HG02642 (cell line): ENCODE results near the gene UHRF1.
"Not testable (repeated sequence)": the region's sequence is repeated elsewhere in the genome, so short reads cannot be mapped to it uniquely, and the experiment has no call there.

Experiments used
- ATAC-seq: cut with Tn5 transposase; IDR thresholded peaks from one replicate; pipeline ENCODE4 v1.9.1; 2021; ENCODE audit warnings: mild to moderate bottlenecking; ENCODE audit not compliant: unreplicated experiment, poor library complexity

UHRF1 gene

DNA sequence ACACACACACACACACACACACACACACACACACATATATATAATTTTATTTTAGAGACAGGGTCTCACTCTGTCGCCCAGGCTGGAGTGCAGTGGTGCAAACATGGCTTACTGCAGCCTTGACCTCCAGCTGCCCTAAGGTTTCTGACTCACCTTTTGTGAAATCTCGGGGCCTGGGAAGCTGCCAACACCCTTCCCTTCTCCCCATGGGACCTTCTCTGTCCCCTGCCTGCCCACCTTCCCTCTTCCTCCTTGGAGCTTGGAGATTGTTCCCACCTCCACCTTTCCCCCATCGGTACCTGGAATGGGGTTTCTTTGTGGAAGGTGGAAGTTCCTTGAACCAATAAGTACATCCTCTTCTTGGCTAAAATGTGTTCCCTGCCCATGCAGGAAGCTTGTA, 12.9 kb upstream of the UHRF1 start:
- ATAC-seq, result no peak

DNA sequence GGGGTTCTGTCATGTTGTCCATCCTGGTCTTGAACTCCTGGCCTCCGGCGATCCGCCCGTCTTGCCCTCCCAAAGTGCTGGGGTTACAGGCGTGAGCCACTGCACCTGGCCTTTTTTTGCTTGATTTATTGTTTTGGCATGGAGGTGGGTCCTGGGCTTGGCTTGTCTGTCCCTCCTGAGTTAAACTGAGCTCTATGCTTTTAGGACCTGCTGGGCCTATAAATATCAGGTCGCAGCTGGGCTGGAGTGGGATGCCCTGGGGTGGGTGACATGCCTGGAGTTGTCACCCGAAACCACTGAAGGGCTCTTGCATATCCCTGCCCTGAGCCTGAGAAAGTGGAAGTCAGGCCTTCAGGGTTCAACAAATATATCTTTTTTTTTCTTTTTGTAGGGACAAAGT, 12.2 kb upstream of the UHRF1 start:
- ATAC-seq, result no peak

DNA sequence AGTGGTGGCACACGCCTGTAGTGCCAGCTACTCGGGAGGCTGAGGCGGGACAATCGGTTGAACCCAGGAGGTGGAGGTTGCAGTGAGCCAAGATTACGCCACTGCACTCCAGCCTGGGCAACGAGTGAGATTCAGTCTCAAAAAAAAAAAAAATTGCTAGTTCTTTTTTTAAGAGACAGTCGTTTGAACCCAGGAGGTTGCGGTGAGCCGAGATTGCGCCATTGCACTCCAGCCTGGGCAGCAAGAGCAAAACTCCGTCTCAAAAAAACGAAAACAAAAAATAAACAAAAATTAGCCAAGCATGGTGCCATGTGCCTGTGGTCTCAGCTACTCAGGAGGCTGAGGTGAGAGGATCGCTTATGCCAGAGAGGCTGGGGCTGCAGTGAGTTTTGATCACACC, 8.4 kb upstream of the UHRF1 start:
- not testable (repeated sequence) for ATAC-seq

DNA sequence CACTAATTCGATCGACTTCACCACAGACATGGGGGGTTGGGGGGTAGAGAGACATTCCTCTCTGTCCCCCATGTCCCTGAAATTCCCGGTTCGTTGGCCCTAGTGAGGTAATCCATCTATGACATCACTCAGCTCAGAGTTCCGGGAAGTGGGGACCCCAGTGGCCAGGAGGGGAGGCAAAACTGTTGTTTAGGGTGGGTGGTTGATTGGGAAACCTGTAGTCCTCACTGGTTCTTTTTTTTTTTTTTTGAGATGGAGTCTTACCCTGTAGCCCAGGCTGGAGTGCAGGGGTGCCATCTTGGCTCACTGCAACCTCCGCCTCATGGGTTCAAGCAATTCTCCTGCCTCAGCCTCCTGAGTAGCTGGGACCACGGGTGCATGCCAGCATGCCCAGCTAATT, 6.5 kb upstream of the UHRF1 start, which contains the start of gene ARRDC5:
Gene ARRDC5 (minus strand): TSS at position 101 of the 400 bp plus-strand sequence. CDS start 71 bp downstream, at position 30.
- ATAC-seq, result no peak

DNA sequence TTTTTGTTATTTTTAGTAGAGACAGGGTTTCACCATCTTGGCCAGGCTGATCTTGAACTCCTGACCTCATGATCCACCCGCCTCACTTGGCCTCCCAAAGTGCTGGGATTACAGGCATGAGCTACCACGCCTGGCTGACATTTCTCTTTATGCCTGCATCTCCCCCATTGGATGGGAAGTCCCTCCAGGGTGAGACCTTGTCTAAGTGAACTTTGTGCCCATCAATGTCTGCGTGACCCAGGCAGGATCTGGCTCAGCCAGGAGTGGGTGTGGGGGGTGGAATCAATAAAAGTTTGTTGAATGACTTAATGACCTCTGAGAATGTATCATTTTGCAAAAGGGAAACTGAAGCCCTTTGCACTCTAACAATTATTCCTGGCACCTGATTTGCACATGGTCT, 4.8 kb upstream of the UHRF1 start:
- ATAC-seq, result no peak

DNA sequence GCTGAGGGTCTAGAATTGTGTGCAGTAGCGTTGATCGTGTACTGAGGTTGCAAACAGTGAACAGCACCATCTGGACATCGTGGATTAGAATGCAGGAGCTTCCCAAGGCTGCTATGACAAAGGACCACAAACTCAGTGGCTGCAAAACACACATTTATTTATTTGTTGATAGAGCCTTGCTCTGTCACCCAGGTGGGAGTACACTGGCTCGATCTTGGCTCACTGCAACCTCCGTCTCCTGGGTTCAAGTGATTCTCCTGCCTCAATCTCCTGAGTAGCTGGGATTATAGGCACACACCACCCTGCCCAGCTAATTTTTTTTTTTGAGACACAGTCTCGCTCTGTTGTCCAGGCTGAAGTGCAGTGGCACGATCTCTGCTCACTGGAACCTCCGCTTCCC, 2.3 kb upstream of the UHRF1 start:
- no peak for ATAC-seq

DNA sequence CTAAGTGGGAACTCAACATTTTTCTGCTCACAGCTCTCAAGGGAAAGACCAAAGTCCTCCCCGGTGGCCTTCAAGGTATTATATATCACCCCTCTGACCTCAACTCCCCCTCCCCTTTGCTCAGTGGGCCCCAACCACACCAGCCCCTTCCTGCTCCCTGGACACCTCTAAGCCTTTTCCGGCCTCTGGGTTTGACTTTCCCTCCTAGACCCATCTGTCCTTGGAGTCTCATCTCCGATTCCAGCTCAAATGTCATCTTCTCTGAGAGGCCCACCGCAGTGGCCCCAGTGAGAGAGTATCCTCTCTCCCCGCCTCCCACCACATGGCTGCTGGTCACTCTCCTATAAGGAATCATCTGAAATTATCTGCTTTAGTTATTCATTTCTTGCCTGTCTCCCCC, 941 bp upstream of the UHRF1 start:
- ATAC-seq, result no peak

DNA sequence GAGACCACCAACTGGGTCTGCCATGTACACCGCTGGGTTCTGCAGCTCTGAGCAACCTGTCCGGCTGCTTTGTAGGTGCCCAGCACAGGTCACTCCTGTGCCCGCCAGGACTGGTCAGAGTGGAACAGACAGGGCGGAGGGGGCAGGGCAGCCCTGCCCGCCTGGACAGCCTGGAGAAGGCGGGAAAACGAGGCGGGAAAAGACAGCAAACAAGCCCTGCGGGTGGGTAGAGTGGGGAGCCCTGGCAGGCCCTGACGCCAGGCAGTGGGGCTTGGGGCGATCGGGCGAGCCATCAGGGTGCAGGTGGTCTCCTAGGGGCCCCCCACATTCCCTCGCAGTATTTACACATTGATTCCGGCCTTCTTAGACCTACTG, 533 bp upstream of the UHRF1 start:
- ATAC-seq, result no peak

DNA sequence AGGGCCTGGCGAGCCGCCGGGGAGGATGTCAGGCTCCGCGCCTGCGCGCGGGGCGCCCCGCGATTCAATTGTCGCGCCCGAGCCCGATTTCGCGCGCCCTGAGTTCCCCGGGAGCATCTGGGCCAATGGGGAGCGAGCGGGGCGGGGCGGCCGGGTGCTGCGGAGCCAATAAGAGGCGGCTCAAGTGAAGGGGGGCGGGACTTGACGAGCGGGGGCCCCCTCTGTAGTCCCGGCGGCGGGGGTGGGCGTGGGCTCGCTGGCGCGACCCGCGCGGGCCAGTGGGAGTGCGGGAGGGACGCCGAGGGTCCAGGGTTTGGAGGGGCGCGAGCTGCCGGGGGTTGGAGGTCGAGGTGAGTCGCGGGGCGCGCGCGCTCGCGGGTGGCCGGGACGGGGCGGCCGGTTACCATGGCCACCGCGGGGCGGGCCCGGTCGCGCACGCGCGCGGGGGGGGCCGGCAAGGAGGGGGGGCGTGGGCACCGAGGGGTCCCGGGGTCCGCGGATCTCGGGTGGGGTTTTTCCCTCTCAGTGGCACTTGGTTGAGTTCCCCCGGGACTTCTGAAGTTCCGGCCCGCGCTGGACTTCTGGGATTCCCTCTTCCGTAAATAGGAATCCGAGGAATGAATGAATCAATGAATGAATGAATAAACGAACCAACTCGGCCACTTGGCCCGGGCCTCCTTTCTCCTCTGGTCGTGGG, 744 bp downstream of the UHRF1 start:
- ATAC-seq, result peak; percentile 83

DNA sequence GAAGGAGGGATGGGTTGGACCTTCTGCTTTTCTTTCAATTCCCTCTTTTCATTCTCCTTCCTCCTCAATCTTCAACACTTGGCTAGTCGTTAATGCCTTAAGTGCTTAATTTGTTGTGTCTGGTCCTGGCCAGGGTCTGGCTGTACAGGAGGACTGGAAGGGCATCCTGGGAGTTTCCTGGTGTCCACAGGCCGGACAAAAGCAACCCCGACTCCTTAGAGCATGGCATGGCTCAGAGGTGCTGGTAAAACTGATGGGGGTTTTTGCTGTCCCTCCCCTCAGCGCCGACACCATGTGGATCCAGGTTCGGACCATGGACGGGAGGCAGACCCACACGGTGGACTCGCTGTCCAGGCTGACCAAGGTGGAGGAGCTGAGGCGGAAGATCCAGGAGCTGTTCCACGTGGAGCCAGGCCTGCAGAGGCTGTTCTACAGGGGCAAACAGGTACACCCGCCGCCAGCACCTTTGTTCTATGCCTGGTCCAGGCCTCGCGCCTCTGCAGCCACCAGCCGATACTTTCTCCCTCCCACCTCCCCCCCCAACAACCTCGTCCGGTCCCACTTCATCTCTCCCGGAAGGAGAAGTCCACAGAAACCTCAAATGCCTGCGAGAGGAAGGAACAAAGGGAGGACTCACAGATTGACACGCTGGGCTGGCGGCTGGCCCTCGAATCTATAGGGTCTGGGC, 1.4 kb downstream of the UHRF1 start:
- ATAC-seq, result no peak

DNA sequence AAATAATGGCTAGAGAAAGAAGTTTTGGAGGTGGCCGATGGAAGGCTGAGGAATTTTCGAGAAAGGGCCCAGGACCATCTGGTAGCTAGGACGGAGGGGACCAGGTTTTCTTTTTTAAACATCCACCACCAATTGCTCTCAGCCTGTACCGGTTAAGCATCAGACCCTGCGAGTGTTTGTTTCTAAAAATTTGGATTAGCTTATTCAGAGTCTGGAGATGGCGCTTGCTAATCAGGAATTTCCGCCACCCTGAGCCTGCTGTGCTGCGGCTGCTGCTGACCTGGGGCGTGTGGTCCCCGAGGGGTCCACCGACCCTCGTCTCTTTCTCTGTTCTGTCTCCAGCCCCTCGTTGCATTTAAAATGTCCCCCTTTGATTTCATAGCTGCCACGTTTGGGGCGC, 2.0 kb downstream of the UHRF1 start:
- ATAC-seq, result no peak

DNA sequence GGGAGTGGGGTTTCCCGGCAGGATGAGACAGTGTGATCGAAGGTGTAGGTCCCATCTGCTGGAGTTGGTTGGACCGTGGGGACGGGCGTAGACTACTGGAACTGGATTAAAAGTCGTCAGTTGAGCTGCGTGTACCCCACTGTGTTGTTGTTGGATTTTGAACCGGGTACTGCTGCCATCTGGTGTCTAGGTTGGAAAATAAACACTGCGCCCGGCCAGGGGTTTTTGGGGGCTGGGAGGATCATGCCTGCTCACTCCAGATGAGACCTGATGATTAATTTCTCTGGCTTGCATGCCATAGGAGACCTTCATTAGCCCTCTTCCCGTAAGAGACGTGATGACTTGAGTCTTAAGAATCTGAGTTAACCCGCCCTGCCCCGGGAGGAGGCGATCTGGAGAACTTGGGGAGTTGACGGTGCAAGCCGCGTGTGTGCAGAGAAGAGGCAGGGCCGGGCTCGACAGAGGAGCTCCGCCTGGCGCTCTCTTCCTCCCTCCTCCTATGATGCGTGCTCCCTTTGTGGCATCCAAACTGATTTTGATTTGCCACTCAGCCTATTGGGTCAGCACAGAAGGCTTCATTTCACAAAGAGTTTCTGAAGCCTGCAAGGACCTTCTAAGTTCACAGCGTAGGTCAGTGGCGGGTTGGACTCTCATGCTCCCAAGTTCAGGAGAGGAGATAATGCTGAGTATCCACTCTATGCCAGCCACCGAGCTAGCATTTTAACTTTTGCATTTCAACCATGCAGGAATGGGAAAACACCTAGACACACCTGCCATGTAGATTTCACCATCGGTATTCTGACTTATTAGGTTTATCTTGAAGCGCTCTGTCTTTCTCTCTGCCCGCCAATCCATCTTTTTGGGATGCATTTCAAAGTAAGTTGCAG, 2.7 kb downstream of the UHRF1 start:
- ATAC-seq, result no peak

DNA sequence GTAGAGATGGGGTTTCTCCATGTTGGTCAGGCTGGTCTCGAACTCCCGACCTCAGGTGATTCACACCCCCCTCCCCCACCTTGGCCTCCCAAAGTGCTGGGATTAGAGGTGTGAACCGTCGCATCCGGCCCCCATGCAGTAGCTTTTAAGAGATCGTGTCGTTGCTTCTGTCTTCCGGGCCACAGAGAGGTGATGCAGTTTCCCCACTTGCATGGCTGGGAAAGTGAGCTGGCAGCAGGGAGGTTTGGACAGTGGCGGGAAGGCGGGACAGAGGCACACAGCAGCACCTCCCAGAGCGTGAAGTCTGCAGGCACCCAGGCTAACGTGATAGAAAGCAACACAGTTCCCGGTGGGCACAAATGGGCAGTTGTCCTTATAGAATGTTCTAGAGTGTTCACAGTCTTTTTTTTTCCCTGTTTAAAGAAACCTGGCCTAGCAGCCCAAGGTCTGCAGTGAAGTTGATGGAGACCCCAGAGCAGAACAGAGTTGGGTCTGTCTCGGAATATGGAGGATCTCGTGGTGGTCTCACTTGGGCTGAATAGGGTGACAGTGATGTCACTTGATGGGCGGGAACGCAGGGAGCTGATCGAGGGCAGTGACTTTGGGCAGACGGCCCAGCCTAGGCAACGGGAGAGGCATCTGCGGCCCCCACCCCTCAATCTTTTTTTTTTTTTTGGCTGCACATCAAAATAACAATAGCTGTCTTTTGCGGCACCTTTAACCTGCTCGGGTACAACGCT, 4.9 kb downstream of the UHRF1 start:
- ATAC-seq, result no peak

DNA sequence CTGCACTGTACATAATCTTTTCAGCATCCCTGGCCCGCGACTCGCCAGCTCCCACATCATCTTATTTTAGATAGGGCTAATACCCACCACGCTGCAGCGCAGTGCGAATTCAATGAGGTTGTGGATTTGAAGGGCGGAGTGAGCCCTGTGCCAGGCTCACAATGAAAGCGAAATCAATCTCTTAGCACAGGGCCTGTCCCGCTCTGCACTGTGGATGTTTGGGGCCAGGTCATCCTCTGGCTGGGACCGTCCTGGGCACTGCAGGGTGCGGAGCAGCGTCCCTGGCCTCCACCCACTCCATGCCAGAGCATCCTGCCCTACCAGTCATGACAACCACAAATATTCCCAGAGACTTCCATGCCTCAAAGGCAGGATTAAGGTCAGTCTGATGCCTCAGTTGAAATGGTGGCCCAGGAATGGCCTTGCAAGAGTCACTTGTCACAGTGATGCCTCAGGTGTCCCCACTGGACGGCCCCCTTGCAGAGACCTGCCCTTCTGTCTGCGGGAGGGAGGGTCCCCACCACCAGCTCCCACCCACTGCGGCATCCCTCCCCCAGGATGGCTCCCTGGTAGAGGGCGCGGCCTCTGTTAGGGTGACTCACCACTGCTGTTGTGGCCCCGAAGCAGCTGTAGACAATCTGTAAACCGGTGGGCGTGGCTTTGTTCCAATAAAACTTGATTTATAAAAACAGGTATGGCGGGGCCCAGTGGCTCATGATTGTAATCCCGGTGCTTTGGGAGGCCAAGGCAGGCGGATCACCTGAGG, 5.6 kb downstream of the UHRF1 start:
- ATAC-seq, result no peak

DNA sequence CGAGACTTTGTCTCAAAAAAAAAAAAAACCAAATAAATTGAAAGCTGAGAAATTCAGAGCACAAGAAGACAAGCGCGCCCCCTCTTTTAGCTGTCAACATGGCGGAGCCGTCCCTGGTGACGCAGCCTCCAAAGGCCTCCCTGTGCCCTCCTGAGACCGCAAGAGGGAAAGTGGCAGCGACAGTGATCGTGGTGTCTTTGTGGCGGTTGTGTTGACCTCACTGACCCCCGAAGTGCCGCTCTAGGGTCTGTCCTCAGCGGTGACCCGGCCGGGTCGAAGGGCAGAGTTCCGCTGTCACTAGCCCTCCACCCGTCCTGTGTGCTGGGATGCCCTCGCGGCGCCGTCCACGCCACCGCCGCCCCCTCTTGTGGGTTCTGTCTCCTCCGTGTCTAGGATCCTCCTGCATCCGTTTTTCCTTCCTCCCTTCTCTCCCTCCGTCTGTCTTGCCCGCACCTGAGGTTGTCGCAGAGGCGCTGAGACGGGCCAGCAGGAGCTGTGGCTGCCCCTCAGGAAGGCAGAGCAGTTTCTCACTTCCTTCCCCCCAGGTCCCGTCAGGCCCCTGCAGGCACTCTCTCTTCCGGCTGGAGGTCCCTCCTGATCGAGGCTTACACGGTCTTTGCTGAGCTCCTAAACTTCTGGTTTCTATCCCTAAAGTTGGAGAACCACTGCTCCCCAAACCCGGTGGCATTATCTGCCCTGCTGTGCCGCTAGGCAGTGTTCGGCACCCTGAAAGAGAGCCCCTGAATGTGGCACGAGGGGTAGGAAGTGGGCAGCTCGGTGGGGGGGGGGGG, 7.2 kb downstream of the UHRF1 start:
- ATAC-seq, result no peak

DNA sequence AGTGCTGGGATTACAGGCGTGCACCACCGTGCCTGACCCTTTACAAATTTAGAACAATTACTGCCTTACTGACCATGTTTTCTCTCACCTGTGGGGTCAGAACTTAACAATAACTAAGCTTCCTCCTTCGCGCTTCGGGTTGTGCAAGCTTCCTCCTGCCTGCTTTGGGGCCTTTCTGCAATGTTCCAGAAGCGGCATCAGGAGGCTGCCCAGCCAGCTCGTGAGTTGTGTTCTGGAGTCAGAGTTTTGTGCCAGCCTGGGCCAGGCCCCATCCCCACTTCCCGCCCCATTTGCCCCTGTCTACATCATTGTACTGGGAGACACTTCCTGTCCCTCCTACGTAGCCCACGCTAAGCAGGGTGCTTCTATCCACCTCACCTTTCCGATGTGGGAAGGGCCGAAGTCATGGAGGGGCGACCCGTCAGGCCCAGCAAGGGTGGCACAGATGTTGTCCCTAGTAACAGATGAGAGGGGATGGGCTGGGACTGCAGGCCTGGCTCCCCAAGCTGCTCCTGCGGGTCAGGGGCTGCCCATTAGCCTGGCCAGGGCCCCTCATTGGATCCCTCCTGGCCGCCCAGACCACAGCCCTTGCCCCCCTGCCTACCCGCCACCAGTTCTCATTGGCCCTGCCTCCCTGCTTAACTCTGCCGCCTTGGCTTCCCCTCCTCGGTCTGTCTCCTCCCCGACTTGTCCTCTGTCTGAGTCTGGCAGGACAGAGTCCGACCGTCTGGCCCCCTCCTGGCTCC, 13.4 kb downstream of the UHRF1 start:
- no peak for ATAC-seq

DNA sequence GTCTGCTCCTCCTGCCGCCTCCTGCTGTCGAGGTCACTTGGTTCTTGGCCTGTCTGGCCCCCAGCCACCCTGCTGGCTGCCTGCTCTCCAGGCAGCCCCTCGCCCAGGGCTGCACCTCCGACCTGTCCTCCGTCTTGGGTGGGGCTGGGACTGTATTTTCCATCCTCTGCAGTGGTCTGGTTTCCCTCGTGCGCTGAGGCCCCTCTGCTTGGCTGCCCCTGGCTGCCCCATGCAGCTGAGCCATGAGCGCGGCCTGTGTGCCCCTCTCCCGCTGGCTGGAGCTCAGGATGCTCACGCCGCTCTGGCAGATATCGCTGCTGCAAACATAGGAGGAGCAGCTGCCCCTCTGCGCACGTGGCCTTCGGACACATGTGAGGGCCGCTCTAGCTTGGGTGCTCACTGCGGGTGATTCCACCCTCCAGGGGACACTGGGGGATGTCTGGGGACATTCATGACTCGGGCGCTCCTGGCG, 14.0 kb downstream of the UHRF1 start:
- no peak for ATAC-seq

DNA sequence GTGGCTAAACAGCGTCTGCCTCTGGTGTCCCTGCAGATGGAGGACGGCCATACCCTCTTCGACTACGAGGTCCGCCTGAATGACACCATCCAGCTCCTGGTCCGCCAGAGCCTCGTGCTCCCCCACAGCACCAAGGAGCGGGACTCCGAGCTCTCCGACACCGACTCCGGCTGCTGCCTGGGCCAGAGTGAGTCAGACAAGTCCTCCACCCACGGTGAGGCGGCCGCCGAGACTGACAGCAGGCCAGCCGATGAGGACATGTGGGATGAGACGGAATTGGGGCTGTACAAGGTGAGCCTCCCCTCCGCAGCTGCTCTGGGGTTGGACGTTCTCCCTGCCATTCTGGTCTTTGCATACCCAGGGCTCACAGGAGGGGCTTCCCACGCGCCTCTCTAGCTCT, 19.9 kb downstream of the UHRF1 start:
- no peak for ATAC-seq
